Endothelial cell of umbilical vein (primary cell): ENCODE results near the gene CPNE7. TPM values are rescaled to one million over a fixed set of nuclear protein-coding genes. Genes with fewer than 3 reads are reported as not detected.

Experiments used
- BruUV-seq: library from RNA; stranded (reverse); fragments of 400-500 nt; replicated peaks from 2 replicates; lab custom pipeline; 2021; lab: Mats Ljungman, UMichigan
- CTCF ChIA-PET: fragments of 300-600, 350-600 bp; sonication (Branson Sonifier 250); formaldehyde crosslinking; loops from one replicate; lab custom pipeline; 2021; ENCODE audit warnings: antibody characterized with exemption, inconsistent platforms; lab: Charles Lee
- POLR2A ChIA-PET: fragments of 300-600, 350-600 bp; sonication (Branson Sonifier 250); formaldehyde crosslinking; loops from one replicate; lab custom pipeline; 2021; ENCODE audit warnings: antibody characterized with exemption, inconsistent platforms; lab: Charles Lee
- DNase-seq: peaks from one replicate; pipeline ENCODE4 v3.0.0-alpha.2; 2011; ENCODE audit warnings: low read depth, low spot score
- FAIRE-seq: peaks from 2 replicates; lab custom pipeline; 2011; peaks lifted over from hg19 to GRCh38; lab: Jason Lieb, UNC
- H2AFZ ChIP-seq: 2 replicates; pipeline ENCODE4 v1.6.0; 2012; ENCODE audit warnings: low read depth, low read length, control low read depth, inconsistent platforms
- H3K27ac ChIP-seq: 2 replicates; pipeline ENCODE4 v1.5.1; 2011; ENCODE audit warnings: low read depth, mild to moderate bottlenecking, control low read depth, low read length, moderate library complexity; ENCODE audit not compliant: insufficient read depth
- H3K27me3 ChIP-seq, 2 experiments: 2 replicates each; pipeline versions ENCODE4 v1.6.0 to v1.6.1; 2011; ENCODE audit warnings: low read length in 2 of 2, mixed read lengths in 1 of 2; ENCODE audit not compliant: control insufficient read depth in 2 of 2, insufficient read depth in 2 of 2
- H3K36me3 ChIP-seq, 2 experiments: 2 replicates in 1 of 2; 3 replicates in 1 of 2; pipeline ENCODE4 v1.5.1; 2011; ENCODE audit warnings: low read length in 2 of 2, mild to moderate bottlenecking in 1 of 2, moderate library complexity in 1 of 2; ENCODE audit not compliant: control insufficient read depth in 2 of 2, insufficient read depth in 2 of 2; ENCODE audit errors: extremely low read depth in 1 of 2
- H3K4me1 ChIP-seq: 3 replicates; pipeline ENCODE4 v1.5.1; 2011; ENCODE audit warnings: mild to moderate bottlenecking, low read length; ENCODE audit not compliant: control insufficient read depth, insufficient read depth; ENCODE audit errors: extremely low read depth
- H3K4me2 ChIP-seq: 2 replicates; pipeline ENCODE4 v1.6.1; 2011; ENCODE audit warnings: low read length, control low read depth, mixed read lengths; ENCODE audit not compliant: insufficient read depth
- H3K4me3 ChIP-seq, 3 experiments: fragments of 200-600 bp in 1 of 3; sonication (generic), shearing (Covaris generic) in 1 of 3; replicated peaks in 1 of 3; 2 replicates each; pipeline ENCODE4 v1.5.1; 2011 to 2016; ENCODE audit warnings: control low read depth in 3 of 3, low read length in 3 of 3, mild to moderate bottlenecking in 2 of 3, inconsistent platforms in 1 of 3, low read depth in 1 of 3, moderate library complexity in 1 of 3; ENCODE audit not compliant: insufficient read depth in 1 of 3
- H3K79me2 ChIP-seq: 2 replicates; pipeline ENCODE4 v1.6.0; 2012; ENCODE audit warnings: low read length, inconsistent platforms; ENCODE audit not compliant: control insufficient read depth, insufficient read depth
- H3K9ac ChIP-seq: replicated peaks from 2 replicates; pipeline ENCODE3; 2011; ENCODE audit warnings: low read length, control low read depth; ENCODE audit not compliant: insufficient read depth; ENCODE audit errors: extremely low read depth
- H3K9me1 ChIP-seq: replicated peaks from 3 replicates; pipeline ENCODE4 v1.6.0; 2011; ENCODE audit warnings: mild to moderate bottlenecking, low read length; ENCODE audit not compliant: control insufficient read depth, insufficient read depth; ENCODE audit errors: extremely low read depth
- H3K9me3 ChIP-seq: replicated peaks from 2 replicates; pipeline ENCODE4 v1.5.1; 2012; ENCODE audit warnings: low read length, inconsistent platforms; ENCODE audit not compliant: control insufficient read depth, insufficient read depth
- H4K20me1 ChIP-seq: replicated peaks from 2 replicates; pipeline ENCODE3; 2011; ENCODE audit warnings: mild to moderate bottlenecking, low read length; ENCODE audit not compliant: control insufficient read depth, insufficient read depth; ENCODE audit errors: extremely low read depth
- EZH2 ChIP-seq: IDR thresholded peaks from 2 replicates; pipeline ENCODE4 v1.6.1; 2012; ENCODE audit warnings: borderline replicate concordance, low read depth, mild to moderate bottlenecking, moderate library complexity, low read length, inconsistent platforms; ENCODE audit not compliant: severe bottlenecking
- FOS ChIP-seq: IDR thresholded peaks from 2 replicates; pipeline ENCODE4 v1.6.1; 2011; ENCODE audit warnings: mild to moderate bottlenecking, low read length, moderate library complexity, borderline replicate concordance; ENCODE audit not compliant: insufficient read depth
- GATA2 ChIP-seq: IDR thresholded peaks from 2 replicates; pipeline ENCODE4 v1.7.0; 2011; ENCODE audit warnings: low read depth, mild to moderate bottlenecking, moderate library complexity, mixed read lengths, low read length; ENCODE audit not compliant: insufficient read length, insufficient read depth
- JUN ChIP-seq: IDR thresholded peaks from 2 replicates; pipeline ENCODE4 v1.6.1; 2011; ENCODE audit warnings: borderline replicate concordance, low read depth; ENCODE audit not compliant: insufficient read length, insufficient read depth
- MYC ChIP-seq: IDR thresholded peaks from one replicate; pipeline ENCODE4 v1.6.1; 2011; ENCODE audit warnings: mild to moderate bottlenecking, low read depth, low read length
- POLR2A ChIP-seq: IDR thresholded peaks from 2 replicates; pipeline ENCODE4 v1.6.1; 2012; ENCODE audit warnings: low read depth, mild to moderate bottlenecking, control low read depth, low read length
- POLR2AphosphoS5 ChIP-seq: IDR thresholded peaks from 2 replicates; pipeline ENCODE4 v1.6.1; 2012; ENCODE audit warnings: low read depth, mild to moderate bottlenecking, control low read depth, low read length, moderate library complexity; ENCODE audit not compliant: insufficient read depth
- dilution Hi-C: fragments of 300-500 bp; cut with MboI; formaldehyde crosslinking; loops from one replicate; pipeline ENCODE4 v1.15.0; 2019; ENCODE audit warnings: low sequenced_read_pairs; ENCODE audit not compliant: extremely low pct_ligation_motif_present
- intact Hi-C: fragments of 100-400 bp; cut with micrococcal nuclease; formaldehyde crosslinking; loops from one replicate; pipeline ENCODE4 v1.10.0; 2022
- polyA plus RNA-seq, 4 experiments: library from polyadenylated mRNA; depleted of rRNA in 3 of 4; stranded (reverse) in 3 of 4; unstranded in 1 of 4; fragments of >200 nt; gene quantifications; 2 replicates each; pipeline versions ENCODE4 v1.2.1 to v1.2.3, GENCODE V29; 2011 to 2012; ENCODE audit warnings: missing spikeins in 1 of 4
- total RNA-seq: library from RNA; stranded (reverse); gene quantifications from 2 replicates; pipeline ENCODE4 v1.2.3, GENCODE V29; 2021
- TF ChIP-seq, protein P1 (sequence below), 2 donors: IDR thresholded peaks; 1 replicate in 1 of 2; 2 replicates in 1 of 2; pipeline ENCODE4 v1.5.1; 2011; ENCODE audit warnings: low read length in 2 of 2, mild to moderate bottlenecking in 2 of 2, moderate library complexity in 2 of 2, control low read depth in 1 of 2, inconsistent platforms in 1 of 2, low read depth in 1 of 2; ENCODE audit not compliant: insufficient read depth in 1 of 2; ENCODE audit errors: extremely low read depth in 1 of 2
- TF ChIP-seq, protein P2 (sequence below): IDR thresholded peaks from 2 replicates; pipeline ENCODE4 v1.6.1; 2011; ENCODE audit not compliant: insufficient read depth, insufficient read length

CPNE7 gene
- total and polyA plus RNA-seq, 2 donors (not counting 3 experiments of a cell fraction or from before 2014, with no cell fraction given) = 2.0 to 5.9 TPM

GRCh38 chr16:89567656-89568594 lies 7.6 kb upstream of the CPNE7 start:
- H3K4me3 ChIP-seq = no peak overlapping the region
- FAIRE-seq (no peak), DNase-seq (no peak)
- CTCF ChIA-PET = no interaction called here
- peaks cover 4% of the 10 kb centered on the region for H4K20me1 ChIP-seq
- H3K9me1 ChIP-seq = no peaks in the 10 kb centered on the region
- intact Hi-C loops = no loop called here
- H3K27me3 ChIP-seq = no peaks in the 10 kb centered on the region
- no TSS peak for BruUV-seq
- H3K36me3 ChIP-seq = peaks cover 17 to 18% of the 10 kb centered on the region in 2 experiments
- H3K79me2 ChIP-seq = peaks cover 13% of the 10 kb centered on the region
- H3K9ac ChIP-seq = no peak overlapping the region
- TF ChIP-seq, protein P1, sequence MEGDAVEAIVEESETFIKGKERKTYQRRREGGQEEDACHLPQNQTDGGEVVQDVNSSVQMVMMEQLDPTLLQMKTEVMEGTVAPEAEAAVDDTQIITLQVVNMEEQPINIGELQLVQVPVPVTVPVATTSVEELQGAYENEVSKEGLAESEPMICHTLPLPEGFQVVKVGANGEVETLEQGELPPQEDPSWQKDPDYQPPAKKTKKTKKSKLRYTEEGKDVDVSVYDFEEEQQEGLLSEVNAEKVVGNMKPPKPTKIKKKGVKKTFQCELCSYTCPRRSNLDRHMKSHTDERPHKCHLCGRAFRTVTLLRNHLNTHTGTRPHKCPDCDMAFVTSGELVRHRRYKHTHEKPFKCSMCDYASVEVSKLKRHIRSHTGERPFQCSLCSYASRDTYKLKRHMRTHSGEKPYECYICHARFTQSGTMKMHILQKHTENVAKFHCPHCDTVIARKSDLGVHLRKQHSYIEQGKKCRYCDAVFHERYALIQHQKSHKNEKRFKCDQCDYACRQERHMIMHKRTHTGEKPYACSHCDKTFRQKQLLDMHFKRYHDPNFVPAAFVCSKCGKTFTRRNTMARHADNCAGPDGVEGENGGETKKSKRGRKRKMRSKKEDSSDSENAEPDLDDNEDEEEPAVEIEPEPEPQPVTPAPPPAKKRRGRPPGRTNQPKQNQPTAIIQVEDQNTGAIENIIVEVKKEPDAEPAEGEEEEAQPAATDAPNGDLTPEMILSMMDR (IDR thresholded peaks at IDR 0.05; ENCODE audit: extremely low read depth in 1 of 2, insufficient read depth in 1 of 2, low read depth in 1 of 2, low read length in 2 of 2) = no peak
- TF ChIP-seq POLR2A (no peak), JUN (no peak), MYC (no peak), GATA2 (no peak), EZH2 (no peak), POLR2AphosphoS5 (no peak), FOS (no peak)
- TF ChIP-seq, protein P2, sequence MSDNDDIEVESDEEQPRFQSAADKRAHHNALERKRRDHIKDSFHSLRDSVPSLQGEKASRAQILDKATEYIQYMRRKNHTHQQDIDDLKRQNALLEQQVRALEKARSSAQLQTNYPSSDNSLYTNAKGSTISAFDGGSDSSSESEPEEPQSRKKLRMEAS = no peak
- no peak overlapping the region for H2AFZ ChIP-seq
- no peak overlapping the region for H3K4me2 ChIP-seq
- POLR2A ChIA-PET = no interaction called here
- no peak overlapping the region for H3K27ac ChIP-seq
- dilution Hi-C loops = no loop called here
- no peaks in the 10 kb centered on the region for H3K9me3 ChIP-seq
- peaks cover 30% of the 10 kb centered on the region for H3K4me1 ChIP-seq
